SU-DHL-6 (cell line): ENCODE measurements around the gene GPR15.

ENCODE experiments used
- EZH2phosphoT487 ChIP-seq: fragments of 200-600 bp; sonication (generic), shearing (Covaris generic); conservative IDR thresholded peaks from 2 replicates; pipeline ENCODE4 v1.6.1; 2018; ENCODE audit warnings: mild to moderate bottlenecking, antibody characterized with exemption, low read length, moderate library complexity, mixed read lengths
- TF ChIP-seq, protein P1 (sequence below): fragments of 200-600 bp; sonication (generic); IDR thresholded peaks from one replicate; pipeline ENCODE4 v1.5.1; 2017; ENCODE audit warnings: antibody characterized with exemption, mild to moderate bottlenecking, low read length, moderate library complexity; ENCODE audit not compliant: insufficient read depth, poor library complexity, severe bottlenecking

GRCh38 chr3:98534168-98534567 is 2.4 kb downstream of the GPR15 start:
- TF ChIP-seq, protein P1, sequence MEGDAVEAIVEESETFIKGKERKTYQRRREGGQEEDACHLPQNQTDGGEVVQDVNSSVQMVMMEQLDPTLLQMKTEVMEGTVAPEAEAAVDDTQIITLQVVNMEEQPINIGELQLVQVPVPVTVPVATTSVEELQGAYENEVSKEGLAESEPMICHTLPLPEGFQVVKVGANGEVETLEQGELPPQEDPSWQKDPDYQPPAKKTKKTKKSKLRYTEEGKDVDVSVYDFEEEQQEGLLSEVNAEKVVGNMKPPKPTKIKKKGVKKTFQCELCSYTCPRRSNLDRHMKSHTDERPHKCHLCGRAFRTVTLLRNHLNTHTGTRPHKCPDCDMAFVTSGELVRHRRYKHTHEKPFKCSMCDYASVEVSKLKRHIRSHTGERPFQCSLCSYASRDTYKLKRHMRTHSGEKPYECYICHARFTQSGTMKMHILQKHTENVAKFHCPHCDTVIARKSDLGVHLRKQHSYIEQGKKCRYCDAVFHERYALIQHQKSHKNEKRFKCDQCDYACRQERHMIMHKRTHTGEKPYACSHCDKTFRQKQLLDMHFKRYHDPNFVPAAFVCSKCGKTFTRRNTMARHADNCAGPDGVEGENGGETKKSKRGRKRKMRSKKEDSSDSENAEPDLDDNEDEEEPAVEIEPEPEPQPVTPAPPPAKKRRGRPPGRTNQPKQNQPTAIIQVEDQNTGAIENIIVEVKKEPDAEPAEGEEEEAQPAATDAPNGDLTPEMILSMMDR: no peak
- no peak for TF ChIP-seq EZH2phosphoT487
